ENCODE data around the gene CHN2.

The CHN2 gene

DNA sequence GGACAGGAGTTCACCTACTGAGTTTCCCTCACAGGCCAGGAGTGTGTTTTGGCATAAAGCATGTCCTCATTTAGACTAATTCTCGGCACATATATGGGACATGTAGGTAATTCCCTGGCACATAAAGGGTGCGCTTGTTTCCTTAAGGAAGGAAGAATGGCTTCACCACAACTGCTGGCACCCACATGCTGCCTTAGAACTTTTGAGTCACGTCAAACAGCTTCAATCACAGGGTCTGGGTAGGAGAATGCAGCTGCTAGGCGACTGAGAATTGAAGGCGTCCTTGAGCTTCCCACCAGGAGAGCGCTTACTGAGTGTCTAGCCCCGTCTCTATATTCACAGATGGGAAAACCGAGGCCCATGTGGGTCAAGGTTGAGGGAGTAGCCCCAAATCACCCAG, 146.1 kb downstream of the CHN2 start:
- no peak for FAIRE-seq

DNA sequence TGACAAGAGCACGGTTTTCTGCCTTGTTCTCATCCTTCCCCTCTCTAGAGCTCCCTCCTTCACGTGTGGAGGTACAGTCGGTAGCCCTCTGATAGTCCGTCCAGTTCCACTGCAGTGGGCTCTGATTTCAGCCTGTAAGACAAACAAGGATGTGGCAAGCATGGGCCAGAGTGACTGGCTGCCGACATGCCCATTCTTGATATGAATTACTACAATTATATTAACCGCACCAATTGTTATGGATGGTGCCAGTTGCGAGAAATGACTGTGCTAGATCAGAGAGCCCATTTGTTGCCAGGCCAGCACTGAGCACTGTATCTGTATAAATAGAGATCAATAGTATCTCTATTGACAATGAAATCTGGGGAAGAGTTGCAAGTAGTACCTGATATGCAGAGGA, 146.6 kb downstream of the CHN2 start:
- no peak for FAIRE-seq

DNA sequence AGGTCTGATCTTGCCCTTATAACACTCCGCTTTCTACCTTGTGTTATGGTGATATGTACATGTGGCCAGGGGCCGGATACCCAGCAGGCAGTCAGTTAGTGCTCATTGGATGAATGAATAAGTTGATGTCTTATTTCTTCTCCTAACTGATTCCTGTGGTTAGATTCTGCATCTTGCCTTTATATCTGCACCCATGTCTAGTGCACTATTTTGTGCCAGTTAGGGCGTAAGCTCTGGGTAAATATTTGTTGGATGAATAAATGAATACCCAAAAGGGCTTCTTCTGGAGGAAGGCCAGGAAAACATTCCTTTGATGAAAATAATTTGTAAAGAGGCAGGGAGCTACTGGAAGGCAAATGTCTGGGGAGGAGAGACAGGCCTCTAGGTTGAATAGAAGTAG, 148.2 kb downstream of the CHN2 start:
- FAIRE-seq, result no peak

DNA sequence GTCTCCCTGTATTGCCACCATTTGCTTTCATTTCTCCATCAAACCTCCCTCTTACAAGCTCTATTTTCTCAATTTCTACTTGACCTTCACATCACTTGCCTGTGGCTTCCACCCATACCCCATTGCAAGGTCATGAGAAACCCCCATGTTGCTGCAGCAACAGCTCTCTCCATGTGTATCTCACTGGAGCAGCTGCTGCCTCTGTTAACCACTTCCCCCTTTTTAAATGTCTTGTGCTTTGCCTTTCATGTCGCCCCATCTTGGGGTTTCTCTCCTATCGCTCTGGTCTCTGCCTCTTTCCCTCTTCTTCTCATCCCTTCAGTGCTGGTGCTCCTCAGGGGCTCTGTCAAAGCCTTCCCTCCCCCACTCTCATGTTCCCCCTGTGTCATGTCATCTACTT, 148.8 kb downstream of the CHN2 start:
- FAIRE-seq, result no peak

DNA sequence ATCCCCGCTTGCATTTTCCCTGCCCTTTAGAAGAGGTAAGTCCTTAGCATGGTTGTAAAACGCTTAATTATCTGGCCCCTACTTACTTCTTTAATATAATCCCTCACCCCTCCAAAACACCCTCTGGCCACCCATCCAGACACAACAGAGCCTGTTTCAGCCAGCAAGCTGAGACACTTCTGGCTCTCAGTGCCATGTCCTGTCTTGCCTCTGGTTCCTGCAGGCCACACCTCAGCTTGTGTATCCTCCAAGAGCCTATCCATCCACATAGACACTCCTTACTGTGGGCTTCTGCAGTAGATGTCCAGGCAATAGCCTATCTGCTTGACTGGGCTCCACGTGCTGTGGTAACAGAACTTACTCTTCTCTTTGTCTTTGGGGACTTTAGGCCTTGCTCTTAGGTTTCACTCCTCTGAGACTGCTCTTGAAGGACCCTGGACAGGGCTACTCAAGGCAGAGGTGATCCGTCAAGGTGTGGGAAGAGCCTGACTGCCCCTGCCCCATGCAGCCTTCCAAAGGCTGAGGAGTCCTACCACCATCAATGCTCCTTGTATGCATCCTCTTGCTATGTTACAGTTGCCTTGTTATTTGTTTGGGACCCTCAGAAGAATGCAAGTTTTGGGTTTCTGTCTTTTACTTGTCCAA, 149.9 kb downstream of the CHN2 start:
- no peak for FAIRE-seq

DNA sequence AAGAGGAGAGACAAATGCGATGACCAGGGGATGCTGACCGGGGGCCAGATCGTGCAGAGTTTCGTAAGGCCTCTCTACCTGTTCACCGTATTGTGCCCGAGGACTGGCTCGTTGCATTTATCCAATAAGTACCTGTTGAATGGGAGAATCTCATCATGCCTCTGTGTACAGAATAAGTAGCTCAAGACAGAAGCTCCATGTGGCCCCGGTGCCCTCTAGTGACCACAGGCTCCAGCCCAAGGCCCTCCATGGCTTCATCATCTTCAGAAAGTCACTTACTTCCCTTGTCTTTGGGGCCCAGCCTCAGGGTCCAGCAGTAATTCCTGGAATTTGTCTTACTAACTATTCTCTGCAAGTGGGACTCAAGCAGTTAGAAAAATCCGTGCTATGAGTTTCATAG, 151.0 kb downstream of the CHN2 start:
- FAIRE-seq, result no peak

DNA sequence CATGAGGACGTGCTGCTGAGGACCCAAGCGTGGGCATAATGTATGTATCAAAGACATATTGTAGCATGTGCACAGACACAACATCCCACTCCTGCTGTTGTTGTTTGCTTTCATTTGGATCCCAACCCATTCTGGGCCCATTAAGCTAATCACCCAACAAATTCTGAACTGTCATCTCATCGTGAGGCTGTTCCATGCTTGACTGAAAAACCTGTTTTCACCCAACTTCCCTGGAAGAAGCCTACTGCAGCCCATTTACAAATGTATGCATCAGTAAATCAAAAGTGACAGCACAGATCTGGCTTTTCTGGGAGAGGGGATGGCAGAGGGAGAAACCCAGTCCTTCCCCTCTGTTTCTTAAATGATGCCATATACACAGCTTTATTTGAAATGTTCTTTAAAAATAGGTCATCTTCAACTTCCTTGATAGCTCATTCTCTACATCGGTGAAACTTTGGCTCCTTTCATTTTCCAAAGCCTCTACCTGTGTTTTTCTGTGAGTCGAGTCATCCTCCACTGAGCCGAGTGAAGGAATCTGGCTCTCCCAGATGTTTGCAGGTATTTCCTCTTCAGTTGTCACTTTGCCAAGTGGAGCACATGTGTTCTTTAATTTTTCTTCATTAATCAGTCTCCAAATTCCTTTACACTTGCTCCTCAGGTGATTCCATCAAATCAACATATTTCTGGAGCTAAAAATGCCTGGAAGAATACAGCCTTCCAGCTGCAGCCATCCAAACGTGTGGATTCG, 151.8 kb downstream of the CHN2 start:
- FAIRE-seq, result no peak

DNA sequence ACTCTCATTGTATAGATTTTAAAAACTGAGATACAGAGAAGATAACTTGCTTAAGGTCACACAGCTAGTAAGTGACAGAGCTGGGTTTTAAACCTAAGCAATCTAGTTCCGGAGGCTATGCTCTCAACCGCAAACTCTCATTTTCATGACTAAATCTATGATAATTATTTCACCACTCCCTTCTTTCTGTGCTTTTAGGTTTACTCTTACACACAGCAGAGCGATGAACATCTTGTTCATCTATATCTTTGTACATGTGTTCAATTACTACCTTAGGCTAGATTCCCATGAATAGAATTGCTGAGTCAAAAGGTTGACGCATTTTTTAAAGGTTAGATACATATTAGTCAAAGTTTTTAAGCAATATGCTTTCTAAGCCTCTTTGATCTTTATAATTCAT, 154.8 kb downstream of the CHN2 start:
- FAIRE-seq, result no peak

DNA sequence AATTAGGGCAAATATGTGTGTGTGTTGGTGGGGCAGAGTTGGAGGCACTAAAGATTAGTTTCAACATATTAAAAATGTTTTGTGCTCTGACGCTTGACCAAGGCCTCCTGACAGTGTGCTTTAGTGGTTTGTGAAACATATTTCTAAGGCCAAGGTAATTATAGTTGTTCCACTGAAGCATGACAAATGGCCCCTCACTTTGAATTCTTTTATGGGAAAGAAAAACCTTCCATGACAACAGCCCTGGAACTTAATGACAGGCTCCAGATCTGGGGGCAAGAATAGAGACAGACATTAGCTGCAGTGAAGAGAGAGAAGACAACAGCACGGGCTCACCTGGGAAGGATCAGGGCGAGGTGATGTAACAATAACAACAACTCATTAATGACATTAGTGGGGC, 155.8 kb downstream of the CHN2 start:
- no peak for FAIRE-seq

DNA sequence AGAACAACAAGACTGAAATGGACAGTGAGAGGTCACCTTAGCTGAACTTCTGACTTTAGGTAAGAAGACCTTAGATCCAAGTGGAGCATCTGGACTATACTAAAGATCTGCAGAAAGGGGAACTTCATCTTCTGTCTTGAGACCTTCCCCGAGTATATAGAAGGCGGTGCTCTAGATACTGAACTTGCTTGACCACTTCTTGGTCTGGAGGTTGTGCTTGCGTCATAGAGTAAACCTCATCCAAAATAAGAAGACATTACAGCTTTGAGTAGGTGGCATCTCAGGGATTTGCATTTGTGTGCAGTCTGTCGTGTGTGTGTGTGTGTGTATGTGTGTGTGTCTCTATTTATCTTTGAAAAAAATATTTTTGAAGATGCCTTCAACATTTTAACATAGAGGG, 157.5 kb downstream of the CHN2 start:
- FAIRE-seq, result no peak

DNA sequence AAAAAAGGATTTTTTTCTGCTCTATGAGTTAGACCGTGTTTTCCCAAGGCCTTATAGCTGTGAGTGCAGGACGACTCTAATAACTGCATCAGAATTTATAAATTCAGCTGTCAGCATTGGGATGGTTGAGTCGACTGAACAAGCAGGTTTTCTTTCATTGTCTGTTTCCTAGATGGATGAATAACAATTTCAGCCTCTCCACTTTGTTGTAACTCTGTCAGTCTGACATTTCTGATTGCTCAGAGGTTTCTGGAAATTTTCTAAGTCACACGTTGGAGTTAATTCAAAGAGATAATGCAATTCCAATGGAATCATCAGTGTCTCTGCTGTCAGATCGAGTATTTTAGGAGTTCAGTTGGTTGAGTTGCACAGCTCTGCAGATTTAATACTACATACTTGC, 159.2 kb downstream of the CHN2 start:
- FAIRE-seq, result no peak

DNA sequence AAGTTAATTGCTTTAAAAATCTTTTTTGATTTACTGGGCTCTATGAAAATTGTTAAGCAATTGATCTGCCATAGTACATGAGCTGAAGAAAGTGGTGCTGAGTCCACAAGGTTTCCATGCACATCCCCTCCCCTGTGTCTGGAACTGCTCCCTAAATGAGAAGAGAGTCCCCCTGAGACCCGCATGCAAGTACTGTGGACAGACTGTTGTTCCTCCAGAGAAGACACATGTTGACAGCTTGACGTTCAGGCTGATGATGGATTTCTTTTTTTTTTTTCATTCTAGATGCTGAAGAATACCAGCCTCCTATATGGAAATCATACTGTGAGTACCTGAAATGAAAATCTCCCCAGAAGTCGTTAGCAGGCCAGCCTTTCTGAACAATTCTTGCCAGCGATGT, 159.8 kb downstream of the CHN2 start:
- no peak for FAIRE-seq

DNA sequence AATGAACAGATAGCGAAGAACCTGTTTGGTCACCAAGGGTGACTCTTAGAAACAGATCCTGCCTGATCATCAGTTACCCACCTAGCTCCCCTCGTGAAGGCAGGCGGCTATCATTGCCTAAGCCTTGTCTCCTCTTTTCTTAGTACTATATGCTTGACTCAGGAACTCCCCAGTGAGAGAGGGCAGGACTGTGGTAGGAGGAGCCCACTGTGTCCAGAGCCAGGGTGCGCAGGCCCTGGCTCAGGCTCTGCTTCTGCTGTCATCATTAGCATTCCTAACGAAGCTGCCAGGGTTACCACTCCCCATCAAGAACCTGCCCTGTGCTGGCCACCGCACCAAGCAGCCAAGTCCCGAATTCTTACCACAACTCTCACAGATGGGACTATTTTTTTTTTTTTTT, 160.8 kb downstream of the CHN2 start:
- FAIRE-seq, result no peak

DNA sequence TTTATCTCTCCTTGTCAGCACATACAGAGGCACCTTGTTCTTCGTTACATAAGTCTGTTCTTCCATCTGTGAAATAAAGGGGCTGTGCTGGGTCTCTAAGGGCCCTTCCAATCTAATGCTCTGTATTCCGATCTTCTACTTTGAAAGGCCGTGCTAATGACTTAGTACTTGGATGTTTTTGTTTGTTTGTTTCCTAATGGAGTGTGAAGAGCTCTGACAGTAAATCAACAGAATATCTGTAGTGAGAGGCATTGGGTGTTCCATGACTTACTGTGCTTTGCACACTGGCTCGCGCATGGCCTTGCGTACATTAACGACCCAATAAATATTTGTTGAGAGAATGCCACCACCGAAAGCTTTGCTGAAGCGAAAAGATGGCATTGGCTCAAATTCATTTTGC, 162.1 kb downstream of the CHN2 start:
- no peak for FAIRE-seq

DNA sequence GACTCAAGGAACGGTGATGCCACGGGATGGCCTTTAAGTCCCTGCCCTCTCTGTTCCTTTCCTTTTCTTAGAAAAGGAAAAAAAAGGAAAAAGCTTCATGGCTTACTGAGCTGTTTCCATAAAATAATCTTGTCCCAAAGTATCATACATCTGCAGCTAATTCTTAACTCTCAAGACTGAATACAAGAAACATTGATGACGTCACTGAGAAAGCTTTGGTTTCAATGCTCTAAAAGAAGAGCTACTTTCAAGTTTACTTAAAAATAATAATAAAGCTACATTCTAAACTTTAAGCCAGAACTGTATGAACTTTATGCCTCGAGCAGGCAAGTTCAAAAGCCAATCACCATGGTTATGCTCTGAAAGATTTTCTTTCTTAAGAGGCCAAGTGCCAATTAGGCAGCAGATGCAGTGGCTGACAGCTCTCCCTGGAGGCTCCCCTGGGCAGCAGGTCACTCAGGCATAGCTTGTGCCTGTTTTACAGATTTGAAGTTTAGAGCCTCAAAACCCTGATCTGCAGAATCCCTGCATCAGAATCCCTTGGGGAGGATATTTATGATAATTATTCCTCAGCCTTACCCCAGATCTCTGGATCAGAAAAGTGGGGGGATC, 165.0 kb downstream of the CHN2 start:
- FAIRE-seq, result no peak

DNA sequence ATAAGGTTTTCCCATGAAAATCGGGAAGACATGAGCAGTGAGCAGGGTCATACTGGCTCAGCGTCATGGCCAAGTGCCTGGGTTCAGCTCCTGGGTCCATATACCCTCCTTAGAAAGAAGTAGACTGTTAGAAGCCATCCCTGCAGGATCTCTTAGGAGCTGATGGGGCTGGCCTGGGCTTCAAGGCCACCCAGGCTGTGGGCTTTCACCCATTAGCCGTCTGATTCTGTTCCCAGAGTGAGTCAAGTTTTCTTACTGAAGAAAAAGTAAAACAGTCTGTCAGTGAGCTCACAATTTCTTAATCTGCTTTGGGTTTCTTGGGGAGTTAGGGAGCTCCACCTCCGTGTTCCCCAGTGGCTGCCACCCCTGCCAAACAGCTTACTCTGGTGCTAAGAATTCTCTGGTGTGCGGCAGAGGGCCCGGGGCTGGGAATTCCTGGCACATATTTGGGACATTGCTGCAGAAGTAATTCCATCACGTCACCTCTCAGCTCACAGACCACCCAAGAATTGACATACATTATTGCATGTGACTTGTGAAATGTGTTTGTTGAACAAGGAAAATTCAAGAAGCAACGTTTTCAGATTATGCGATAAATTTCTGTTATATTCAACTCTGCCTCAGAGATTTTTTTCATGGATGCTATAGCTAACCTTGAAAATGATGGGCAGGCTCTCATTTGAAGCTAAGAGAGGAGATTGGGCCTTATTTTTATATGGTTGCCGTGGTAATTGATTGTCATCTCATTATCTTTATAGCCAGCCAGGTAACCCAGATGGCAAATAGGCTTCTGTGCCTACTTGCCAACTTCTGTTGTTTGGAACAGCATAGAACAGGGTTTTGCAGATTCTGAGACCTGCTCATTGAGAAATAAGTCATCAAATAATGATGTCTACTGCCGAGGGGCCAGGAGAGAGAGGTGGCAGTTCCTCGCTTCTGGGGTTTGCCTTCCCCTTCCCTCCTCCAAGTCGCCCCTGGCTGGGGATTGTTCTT, 166.4 kb downstream of the CHN2 start:
- no peak for FAIRE-seq

DNA sequence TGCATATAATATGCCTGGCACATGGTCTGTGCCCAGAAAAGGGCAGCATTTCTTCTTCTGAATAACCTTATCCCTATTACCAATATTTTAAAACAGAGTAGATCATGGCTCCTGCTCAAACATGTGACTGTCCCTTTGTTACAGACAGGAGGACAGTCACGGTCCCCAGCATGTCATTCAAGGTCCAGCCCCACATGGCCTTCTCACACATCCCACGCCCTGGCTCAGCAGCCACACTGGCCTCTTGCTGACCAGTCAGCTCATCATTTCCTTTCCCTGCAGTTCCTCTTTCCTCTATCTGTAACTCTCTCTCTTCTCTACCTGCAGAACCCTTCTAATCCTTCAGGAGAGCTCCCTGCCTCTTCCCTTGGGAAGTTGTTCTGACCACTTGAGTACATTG, 167.8 kb downstream of the CHN2 start:
- FAIRE-seq, result no peak

DNA sequence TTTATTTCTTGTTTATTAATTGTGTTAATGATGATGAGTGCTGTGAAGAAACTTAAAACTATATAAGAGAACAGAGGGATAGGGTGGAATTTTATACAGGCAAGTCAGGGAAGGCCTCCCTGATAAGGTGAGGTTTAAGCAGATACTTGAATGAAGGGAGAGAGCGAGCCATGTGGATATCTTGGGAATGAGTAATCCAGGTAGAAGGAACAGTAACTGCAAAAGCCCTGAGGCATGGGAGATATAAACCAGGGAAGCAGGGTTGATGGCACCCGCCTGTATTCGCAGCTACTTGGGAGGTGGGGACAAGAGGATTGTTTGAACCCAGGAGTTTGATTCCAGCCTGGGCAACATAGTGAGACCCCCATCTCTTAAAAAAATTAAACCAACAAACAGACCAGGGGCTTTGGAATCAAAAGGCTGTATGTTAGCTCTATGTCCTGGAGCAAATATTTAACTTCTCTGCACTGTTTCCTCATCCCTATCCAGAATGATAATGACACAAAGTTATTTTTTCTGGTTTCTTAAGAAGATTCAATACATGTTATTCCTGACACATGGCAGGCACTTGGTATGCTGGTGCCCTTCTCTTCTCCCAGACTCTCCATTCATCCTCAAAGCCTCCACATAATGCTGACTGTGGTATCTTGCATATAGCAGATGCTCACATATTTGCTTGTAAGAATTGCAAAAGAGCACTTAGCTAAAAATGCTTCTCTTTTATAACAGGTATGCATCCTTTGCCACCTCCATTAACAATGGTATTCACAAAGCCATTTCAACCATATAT, 169.3 kb downstream of the CHN2 start:
- FAIRE-seq, result no peak

DNA sequence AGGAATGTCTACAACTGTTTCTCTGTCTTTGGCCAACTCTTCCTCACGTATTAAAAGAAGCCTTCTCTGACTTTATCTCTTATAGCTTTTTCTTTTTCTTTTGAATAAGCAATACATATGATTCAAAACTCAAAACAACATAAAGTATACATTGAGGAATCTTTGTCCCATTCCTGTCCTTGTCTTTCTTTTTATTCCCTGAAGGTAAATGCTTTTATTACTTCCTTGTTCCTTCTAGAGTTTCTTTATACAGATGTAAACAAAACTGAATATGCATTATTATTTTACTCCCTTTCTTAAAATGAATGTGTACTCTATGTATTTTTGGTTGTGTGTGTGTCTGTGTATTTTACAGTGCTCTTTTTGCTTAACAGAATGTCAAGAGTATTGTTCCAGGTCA, 170.1 kb downstream of the CHN2 start:
- FAIRE-seq, result no peak

DNA sequence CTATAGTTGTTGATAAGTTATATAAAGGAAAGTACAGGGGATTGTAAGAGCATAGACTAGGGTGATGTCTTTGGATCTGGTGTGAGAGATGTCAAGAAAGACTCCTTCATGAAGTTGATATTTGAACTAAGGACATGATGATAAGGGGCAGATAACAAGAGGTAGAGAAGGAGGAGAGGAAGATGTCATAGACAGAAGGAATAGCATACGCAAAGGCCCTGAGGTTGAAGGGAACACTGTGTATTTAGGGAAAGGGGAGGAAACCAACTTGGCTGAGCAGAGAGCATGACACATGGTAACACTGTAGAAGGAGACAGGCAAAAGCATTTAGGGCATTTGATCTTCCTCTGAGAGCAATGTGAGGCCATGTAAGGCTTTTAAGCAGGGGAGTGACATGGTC, 170.8 kb downstream of the CHN2 start:
- FAIRE-seq, result no peak

DNA sequence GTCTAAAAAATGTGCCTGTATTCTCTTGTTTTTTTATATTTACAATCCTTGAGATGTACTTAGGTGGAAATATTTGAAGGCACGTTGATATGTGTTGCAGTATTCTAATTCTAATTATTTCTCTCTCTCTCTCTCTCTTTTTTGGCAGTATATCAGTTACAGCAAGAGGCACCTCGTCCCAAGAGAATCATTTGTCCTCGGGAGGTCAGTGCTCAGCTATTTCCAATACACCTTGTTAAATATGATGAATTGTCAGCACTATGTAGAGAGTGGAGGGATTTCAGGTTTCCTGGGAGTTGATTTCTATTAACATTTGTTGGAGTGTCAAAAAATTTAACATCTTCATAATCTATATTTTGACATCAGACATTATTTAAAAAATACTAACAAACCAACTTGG, 173.2 kb downstream of the CHN2 start:
- peak; percentile 62 for FAIRE-seq

DNA sequence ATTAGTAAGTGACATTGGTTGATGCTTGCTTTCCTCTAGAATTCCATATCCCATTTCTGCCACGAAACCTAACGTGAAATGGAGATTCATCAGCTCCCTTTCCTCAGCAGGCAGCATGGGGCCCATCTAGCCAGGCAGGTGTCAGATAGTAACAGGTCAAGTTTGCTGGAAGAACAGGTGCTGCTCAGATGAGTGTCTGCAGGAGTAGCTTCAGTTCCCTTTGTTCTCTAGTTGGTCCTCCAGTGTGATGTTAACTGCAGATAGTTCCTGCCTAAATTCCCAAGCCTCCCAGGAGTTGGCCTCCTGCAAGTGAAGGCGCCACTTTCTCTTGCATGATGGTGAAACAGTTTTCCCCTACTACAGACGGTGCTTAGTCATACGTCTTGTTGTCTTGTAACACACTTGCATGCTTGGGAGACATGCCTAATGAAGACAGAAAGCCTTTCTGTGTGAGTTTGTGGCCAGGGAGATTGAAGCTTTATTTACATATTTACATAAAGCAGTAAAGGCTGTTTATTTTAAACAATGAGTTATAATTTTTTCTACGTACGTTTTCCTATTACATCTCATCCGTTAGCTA, 175.4 kb downstream of the CHN2 start:
- FAIRE-seq, result no peak
